K562 (cell line): Measurements from ENCODE around the gene SLC6A1. TPM values are rescaled to one million over a fixed set of nuclear protein-coding genes. Genes with fewer than 3 reads are reported as not detected.

Experiments
- ZFP36 ChIP-seq: fragments of 150-350 bp; IDR thresholded peaks from 2 replicates; pipeline ENCODE4 v1.6.1; 2018; ENCODE audit warnings: low read length, low read depth; ENCODE audit not compliant: partially characterized antibody
- ZNF12 ChIP-seq: sonication (generic); formaldehyde crosslinking; IDR thresholded peaks from 2 replicates; pipeline ENCODE4 v1.4.0; 2020; ENCODE audit warnings: mild to moderate bottlenecking, missing genetic modification reagents
- ZNF511 ChIP-seq: sonication (generic); formaldehyde crosslinking; IDR thresholded peaks from 2 replicates; pipeline ENCODE4 v1.8.0; 2022; ENCODE audit warnings: mild to moderate bottlenecking, missing genetic modification reagents
- polyA plus RNA-seq, 8 experiments: library from polyadenylated mRNA; depleted of rRNA in 4 of 8; stranded (reverse) in 5 of 8; unstranded in 3 of 8; fragments of >200 nt; fragmentation: Nextera tagmentation in 2 of 8; fragmentation: Illumina TruSeq in 1 of 8; extraction: Ambion mirVana in 2 of 8; extraction: Trizol in 1 of 8; gene quantifications; 2 replicates each; pipeline versions ENCODE4 v1.2.1 to v1.2.3, GENCODE V29; 2011 to 2014; ENCODE audit warnings: inconsistent platforms in 1 of 8, missing spikeins in 1 of 8
- total RNA-seq, 7 experiments: library from RNA; depleted of rRNA in 6 of 7; stranded (reverse); fragments of >200 nt in 6 of 7; fragmentation: Illumina TruSeq in 2 of 7; extraction: Trizol in 2 of 7; gene quantifications; 2 replicates each; pipeline versions ENCODE4 v1.2.1 to v1.2.3, GENCODE V29; 2011 to 2021; ENCODE audit warnings: low replicate concordance in 1 of 7
- TF ChIP-seq, protein P1 (sequence below): fragments of 250-450 bp; sonication (Bioruptor Pico); IDR thresholded peaks from 2 replicates; pipeline ENCODE4 v1.5.0; 2022; ENCODE audit warnings: mild to moderate bottlenecking
- TF ChIP-seq, protein P2 (sequence below), 3 experiments: IDR thresholded peaks in 2 of 3; conservative IDR thresholded peaks in 1 of 3; 2 replicates each; pipeline ENCODE4 v1.5.1; 2011 to 2012; ENCODE audit warnings: low read length in 3 of 3, mild to moderate bottlenecking in 3 of 3, control low read depth in 2 of 3, improper control_type of control experiment in 1 of 3, inconsistent platforms in 1 of 3, low read depth in 1 of 3, mixed read lengths in 1 of 3, moderate library complexity in 1 of 3; ENCODE audit not compliant: insufficient read depth in 2 of 3

Gene SLC6A1
- total and polyA plus RNA-seq, 9 of the 15 experiments (the other 6 are each of a cell fraction or from before 2014, with no cell fraction given), result not detected

- no peak for TF ChIP-seq ZNF12 (CRISPR knock-in tag)
- no peak for TF ChIP-seq ZFP36
- TF ChIP-seq, protein P1, sequence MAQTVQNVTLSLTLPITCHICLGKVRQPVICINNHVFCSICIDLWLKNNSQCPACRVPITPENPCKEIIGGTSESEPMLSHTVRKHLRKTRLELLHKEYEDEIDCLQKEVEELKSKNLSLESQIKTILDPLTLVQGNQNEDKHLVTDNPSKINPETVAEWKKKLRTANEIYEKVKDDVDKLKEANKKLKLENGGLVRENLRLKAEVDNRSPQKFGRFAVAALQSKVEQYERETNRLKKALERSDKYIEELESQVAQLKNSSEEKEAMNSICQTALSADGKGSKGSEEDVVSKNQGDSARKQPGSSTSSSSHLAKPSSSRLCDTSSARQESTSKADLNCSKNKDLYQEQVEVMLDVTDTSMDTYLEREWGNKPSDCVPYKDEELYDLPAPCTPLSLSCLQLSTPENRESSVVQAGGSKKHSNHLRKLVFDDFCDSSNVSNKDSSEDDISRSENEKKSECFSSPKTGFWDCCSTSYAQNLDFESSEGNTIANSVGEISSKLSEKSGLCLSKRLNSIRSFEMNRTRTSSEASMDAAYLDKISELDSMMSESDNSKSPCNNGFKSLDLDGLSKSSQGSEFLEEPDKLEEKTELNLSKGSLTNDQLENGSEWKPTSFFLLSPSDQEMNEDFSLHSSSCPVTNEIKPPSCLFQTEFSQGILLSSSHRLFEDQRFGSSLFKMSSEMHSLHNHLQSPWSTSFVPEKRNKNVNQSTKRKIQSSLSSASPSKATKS (CRISPR knock-in tag), result no peak
- TF ChIP-seq ZNF511 (CRISPR knock-in tag), result no peak
- TF ChIP-seq, protein P2, sequence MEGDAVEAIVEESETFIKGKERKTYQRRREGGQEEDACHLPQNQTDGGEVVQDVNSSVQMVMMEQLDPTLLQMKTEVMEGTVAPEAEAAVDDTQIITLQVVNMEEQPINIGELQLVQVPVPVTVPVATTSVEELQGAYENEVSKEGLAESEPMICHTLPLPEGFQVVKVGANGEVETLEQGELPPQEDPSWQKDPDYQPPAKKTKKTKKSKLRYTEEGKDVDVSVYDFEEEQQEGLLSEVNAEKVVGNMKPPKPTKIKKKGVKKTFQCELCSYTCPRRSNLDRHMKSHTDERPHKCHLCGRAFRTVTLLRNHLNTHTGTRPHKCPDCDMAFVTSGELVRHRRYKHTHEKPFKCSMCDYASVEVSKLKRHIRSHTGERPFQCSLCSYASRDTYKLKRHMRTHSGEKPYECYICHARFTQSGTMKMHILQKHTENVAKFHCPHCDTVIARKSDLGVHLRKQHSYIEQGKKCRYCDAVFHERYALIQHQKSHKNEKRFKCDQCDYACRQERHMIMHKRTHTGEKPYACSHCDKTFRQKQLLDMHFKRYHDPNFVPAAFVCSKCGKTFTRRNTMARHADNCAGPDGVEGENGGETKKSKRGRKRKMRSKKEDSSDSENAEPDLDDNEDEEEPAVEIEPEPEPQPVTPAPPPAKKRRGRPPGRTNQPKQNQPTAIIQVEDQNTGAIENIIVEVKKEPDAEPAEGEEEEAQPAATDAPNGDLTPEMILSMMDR (IDR thresholded peaks at IDR 0.05 in 2 of 3, conservative IDR thresholded peaks at IDR 0.05 in 1 of 3; ENCODE audit: insufficient read depth in 2 of 3, low read depth in 1 of 3, low read length in 3 of 3), result no peak
- TF ChIP-seq, all 486 proteins: peak for 0
Measured at GRCh38 chr3:11033871-11034270, 41.3 kb downstream of the SLC6A1 start (continued).
